Neural cell (in vitro differentiated cells): Measurements from ENCODE around the gene AK5. TPM values are rescaled to one million over a fixed set of nuclear protein-coding genes. Genes with fewer than 3 reads are reported as not detected.

Experiments
- H2AFZ ChIP-seq: fragments of 200-600, 300-800 bp; sonication (generic), shearing (Covaris generic); 2 replicates; pipeline ENCODE4 v1.6.0; 2014; ENCODE audit warnings: low read depth, mild to moderate bottlenecking, antibody characterized with exemption, low read length, moderate library complexity
- H3F3A ChIP-seq: fragments of 200-600 bp; shearing (Covaris generic); 2 replicates; pipeline ENCODE4 v1.6.1; 2016; ENCODE audit warnings: mild to moderate bottlenecking, moderate library complexity, mixed read lengths, antibody characterized with exemption, low read length; ENCODE audit not compliant: insufficient read depth, poor library complexity, severe bottlenecking
- H3K27ac ChIP-seq: fragments of 200-600, 300-800 bp; sonication (generic), shearing (Covaris generic); 2 replicates; pipeline ENCODE4 v1.5.1; 2014; ENCODE audit warnings: mild to moderate bottlenecking, low read length, moderate library complexity
- H3K27me3 ChIP-seq: fragments of 300-800, 200-600 bp; sonication (generic), shearing (Covaris generic); 2 replicates; pipeline ENCODE4 v1.6.0; 2014; ENCODE audit warnings: mild to moderate bottlenecking, low read depth, low read length, moderate library complexity; ENCODE audit not compliant: insufficient read depth
- H3K36me3 ChIP-seq: fragments of 300-800, 200-600 bp; sonication (generic), shearing (Covaris generic); 2 replicates; pipeline ENCODE4 v1.5.1; 2014; ENCODE audit warnings: mild to moderate bottlenecking, antibody characterized with exemption, low read length, moderate library complexity; ENCODE audit not compliant: insufficient read depth
- H3K4me2 ChIP-seq: fragments of 300-800, 200-600 bp; sonication (generic), shearing (Covaris generic); 2 replicates; pipeline ENCODE4 v1.6.0; 2014; ENCODE audit warnings: mild to moderate bottlenecking, low read length
- H3K4me3 ChIP-seq: fragments of 300-800, 200-600 bp; sonication (generic), shearing (Covaris generic); 2 replicates; pipeline ENCODE4 v1.5.1; 2014; ENCODE audit warnings: mild to moderate bottlenecking, low read length, moderate library complexity
- H3K79me2 ChIP-seq: fragments of 200-600 bp; shearing (Covaris generic); replicated peaks from 2 replicates; pipeline ENCODE4 v1.6.0; 2014; ENCODE audit warnings: mild to moderate bottlenecking, low read length, moderate library complexity; ENCODE audit not compliant: insufficient read depth
- H3K9ac ChIP-seq: fragments of 300-800, 200-600 bp; sonication (generic), shearing (Covaris generic); 2 replicates; pipeline ENCODE4 v1.6.1; 2016; ENCODE audit warnings: mild to moderate bottlenecking, low read length, mixed read lengths
- H3K9me2 ChIP-seq: fragments of 200-600 bp; shearing (Covaris generic); 2 replicates; pipeline ENCODE4 v1.6.1; 2016; ENCODE audit warnings: mild to moderate bottlenecking, low read length, mixed read lengths; ENCODE audit not compliant: insufficient read depth
- H3K9me3 ChIP-seq: fragments of 200-600, 300-800 bp; sonication (generic), shearing (Covaris generic); 2 replicates; pipeline ENCODE4 v1.6.1; 2016; ENCODE audit warnings: mild to moderate bottlenecking, mixed run types, low read length, moderate library complexity, mixed read lengths
- H4K20me1 ChIP-seq: fragments of 200-600 bp; shearing (Covaris generic); 2 replicates; pipeline ENCODE4 v1.6.1; 2016; ENCODE audit warnings: mild to moderate bottlenecking, mixed run types; ENCODE audit not compliant: insufficient read depth
- EP300 ChIP-seq: fragments of 450-650 bp; conservative IDR thresholded peaks from 2 replicates; pipeline ENCODE4 v1.6.1; 2014; ENCODE audit warnings: antibody characterized with exemption, mild to moderate bottlenecking, moderate library complexity; ENCODE audit not compliant: poor library complexity, severe bottlenecking
- EZH2 ChIP-seq: fragments of 200-600, 300-800 bp; shearing (Covaris generic), sonication (generic); IDR thresholded peaks from 2 replicates; pipeline ENCODE4 v1.6.1; 2014; ENCODE audit warnings: antibody characterized with exemption, low read length, borderline replicate concordance, mild to moderate bottlenecking; ENCODE audit not compliant: insufficient read depth, poor library complexity, severe bottlenecking
- MXI1 ChIP-seq: fragments of 450-650 bp; conservative IDR thresholded peaks from 2 replicates; pipeline ENCODE4 v1.6.1; 2014; ENCODE audit warnings: antibody characterized with exemption, mild to moderate bottlenecking; ENCODE audit not compliant: poor library complexity, severe bottlenecking
- POLR2AphosphoS5 ChIP-seq: IDR thresholded peaks from 2 replicates; pipeline ENCODE4 v1.6.1; 2012
- RAD21 ChIP-seq: fragments of 450-650 bp; conservative IDR thresholded peaks from 2 replicates; pipeline ENCODE4 v1.6.1; 2014; ENCODE audit warnings: antibody characterized with exemption, mild to moderate bottlenecking, moderate library complexity
- SMC3 ChIP-seq: fragments of 450-650 bp; conservative IDR thresholded peaks from 2 replicates; pipeline ENCODE4 v1.6.1; 2014; ENCODE audit warnings: antibody characterized with exemption, mild to moderate bottlenecking, moderate library complexity; ENCODE audit not compliant: poor library complexity
- TAF1 ChIP-seq: IDR thresholded peaks from 2 replicates; pipeline ENCODE4 v1.6.1; 2012; ENCODE audit warnings: low read depth
- polyA plus RNA-seq: library from polyadenylated mRNA; depleted of rRNA; stranded (reverse); fragments of >200 nt; gene quantifications from 2 replicates; pipeline ENCODE4 v1.2.3, GENCODE V29; 2014
- TF ChIP-seq, protein P1 (sequence below): fragments of 450-650 bp; IDR thresholded peaks from 2 replicates; pipeline ENCODE4 v1.5.1; 2014; ENCODE audit warnings: antibody characterized with exemption, mild to moderate bottlenecking, moderate library complexity; ENCODE audit not compliant: poor library complexity, severe bottlenecking
- TF ChIP-seq, protein P2 (sequence below): IDR thresholded peaks from 2 replicates; pipeline ENCODE4 v1.6.1; 2012; ENCODE audit warnings: borderline replicate concordance

AK5 gene
- polyA plus RNA-seq, 1 donor from 2014 or later, result 7.1 TPM

DNA sequence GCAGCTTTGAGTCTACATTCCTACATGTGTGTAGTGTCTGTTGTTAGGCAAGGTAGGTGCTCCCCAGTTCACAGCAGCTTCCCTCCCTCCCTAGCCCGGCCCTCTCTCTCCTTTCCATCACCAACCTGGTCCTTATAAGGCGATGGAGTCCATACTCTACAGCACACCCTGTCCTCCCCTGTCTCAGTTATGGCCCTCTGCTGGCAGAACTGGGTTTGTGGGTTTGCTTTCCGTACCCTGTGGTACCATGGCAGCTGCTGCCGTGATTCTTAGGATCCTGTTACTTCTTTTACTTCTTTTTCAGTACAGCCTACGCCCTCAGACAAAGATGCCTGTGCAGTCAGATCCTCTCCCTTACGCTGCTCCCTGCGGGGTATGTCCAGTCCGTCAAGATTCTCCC lies 31.7 kb downstream of the AK5 start:
- Histone ChIP-seq H3K4me2 (no peak overlapping the region), H3K79me2 (no peaks in the 10 kb centered on the region), H2AFZ (no peak overlapping the region), H3K27me3 (no peaks in the 10 kb centered on the region), H3K4me3 (no peak overlapping the region), H4K20me1 (no peaks in the 10 kb centered on the region), H3K27ac (no peak overlapping the region), H3K36me3 (no peaks in the 10 kb centered on the region), H3K9me2 (no peaks in the 10 kb centered on the region), H3K9ac (no peak overlapping the region), H3K9me3 (no peaks in the 10 kb centered on the region), H3F3A (no peaks in the 10 kb centered on the region)
- no peak for TF ChIP-seq RAD21
- TF ChIP-seq POLR2AphosphoS5, result no peak
- no peak for TF ChIP-seq TAF1
- TF ChIP-seq MXI1, result no peak
- TF ChIP-seq SMC3, result no peak
- TF ChIP-seq EZH2, result no peak
- TF ChIP-seq, protein P1, sequence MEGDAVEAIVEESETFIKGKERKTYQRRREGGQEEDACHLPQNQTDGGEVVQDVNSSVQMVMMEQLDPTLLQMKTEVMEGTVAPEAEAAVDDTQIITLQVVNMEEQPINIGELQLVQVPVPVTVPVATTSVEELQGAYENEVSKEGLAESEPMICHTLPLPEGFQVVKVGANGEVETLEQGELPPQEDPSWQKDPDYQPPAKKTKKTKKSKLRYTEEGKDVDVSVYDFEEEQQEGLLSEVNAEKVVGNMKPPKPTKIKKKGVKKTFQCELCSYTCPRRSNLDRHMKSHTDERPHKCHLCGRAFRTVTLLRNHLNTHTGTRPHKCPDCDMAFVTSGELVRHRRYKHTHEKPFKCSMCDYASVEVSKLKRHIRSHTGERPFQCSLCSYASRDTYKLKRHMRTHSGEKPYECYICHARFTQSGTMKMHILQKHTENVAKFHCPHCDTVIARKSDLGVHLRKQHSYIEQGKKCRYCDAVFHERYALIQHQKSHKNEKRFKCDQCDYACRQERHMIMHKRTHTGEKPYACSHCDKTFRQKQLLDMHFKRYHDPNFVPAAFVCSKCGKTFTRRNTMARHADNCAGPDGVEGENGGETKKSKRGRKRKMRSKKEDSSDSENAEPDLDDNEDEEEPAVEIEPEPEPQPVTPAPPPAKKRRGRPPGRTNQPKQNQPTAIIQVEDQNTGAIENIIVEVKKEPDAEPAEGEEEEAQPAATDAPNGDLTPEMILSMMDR, result no peak
- TF ChIP-seq, protein P2, sequence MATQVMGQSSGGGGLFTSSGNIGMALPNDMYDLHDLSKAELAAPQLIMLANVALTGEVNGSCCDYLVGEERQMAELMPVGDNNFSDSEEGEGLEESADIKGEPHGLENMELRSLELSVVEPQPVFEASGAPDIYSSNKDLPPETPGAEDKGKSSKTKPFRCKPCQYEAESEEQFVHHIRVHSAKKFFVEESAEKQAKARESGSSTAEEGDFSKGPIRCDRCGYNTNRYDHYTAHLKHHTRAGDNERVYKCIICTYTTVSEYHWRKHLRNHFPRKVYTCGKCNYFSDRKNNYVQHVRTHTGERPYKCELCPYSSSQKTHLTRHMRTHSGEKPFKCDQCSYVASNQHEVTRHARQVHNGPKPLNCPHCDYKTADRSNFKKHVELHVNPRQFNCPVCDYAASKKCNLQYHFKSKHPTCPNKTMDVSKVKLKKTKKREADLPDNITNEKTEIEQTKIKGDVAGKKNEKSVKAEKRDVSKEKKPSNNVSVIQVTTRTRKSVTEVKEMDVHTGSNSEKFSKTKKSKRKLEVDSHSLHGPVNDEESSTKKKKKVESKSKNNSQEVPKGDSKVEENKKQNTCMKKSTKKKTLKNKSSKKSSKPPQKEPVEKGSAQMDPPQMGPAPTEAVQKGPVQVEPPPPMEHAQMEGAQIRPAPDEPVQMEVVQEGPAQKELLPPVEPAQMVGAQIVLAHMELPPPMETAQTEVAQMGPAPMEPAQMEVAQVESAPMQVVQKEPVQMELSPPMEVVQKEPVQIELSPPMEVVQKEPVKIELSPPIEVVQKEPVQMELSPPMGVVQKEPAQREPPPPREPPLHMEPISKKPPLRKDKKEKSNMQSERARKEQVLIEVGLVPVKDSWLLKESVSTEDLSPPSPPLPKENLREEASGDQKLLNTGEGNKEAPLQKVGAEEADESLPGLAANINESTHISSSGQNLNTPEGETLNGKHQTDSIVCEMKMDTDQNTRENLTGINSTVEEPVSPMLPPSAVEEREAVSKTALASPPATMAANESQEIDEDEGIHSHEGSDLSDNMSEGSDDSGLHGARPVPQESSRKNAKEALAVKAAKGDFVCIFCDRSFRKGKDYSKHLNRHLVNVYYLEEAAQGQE, result no peak
- no peak for TF ChIP-seq EP300

DNA sequence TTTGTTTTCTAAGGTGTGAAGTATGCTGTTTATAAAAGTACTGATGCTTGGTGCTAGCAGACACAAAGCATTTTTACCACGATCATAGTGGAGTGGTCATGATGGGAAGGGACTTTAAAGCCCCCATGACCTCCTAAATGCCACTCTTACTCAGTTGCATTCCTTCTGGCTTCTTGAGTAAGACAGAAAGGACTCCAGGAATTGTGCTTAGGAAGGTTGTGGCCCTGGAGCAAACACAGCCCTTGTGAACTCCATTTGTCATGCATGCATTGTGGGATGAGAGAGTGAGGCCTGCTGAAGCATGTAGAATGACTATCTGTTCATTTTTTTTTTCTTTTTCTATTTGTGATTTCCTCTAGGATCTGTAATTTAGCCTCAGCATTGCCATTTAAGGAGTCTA lies 34.2 kb downstream of the AK5 start:
- no peaks in the 10 kb centered on the region for H3F3A ChIP-seq
- H3K36me3 ChIP-seq, result no peaks in the 10 kb centered on the region
- no peak overlapping the region for H3K4me3 ChIP-seq
- no peaks in the 10 kb centered on the region for H4K20me1 ChIP-seq
- H3K27ac ChIP-seq, result no peak overlapping the region
- H3K9me3 ChIP-seq, result no peaks in the 10 kb centered on the region
- no peak overlapping the region for H3K9ac ChIP-seq
- H3K27me3 ChIP-seq, result no peaks in the 10 kb centered on the region
- TF ChIP-seq, protein P1, result no peak
- TF ChIP-seq EZH2 (no peak), MXI1 (no peak), TAF1 (no peak), POLR2AphosphoS5 (no peak), EP300 (no peak), SMC3 (no peak)
- no peaks in the 10 kb centered on the region for H3K79me2 ChIP-seq
- no peak overlapping the region for H2AFZ ChIP-seq
- H3K9me2 ChIP-seq, result no peaks in the 10 kb centered on the region
- no peak overlapping the region for H3K4me2 ChIP-seq
